ENCODE data around the gene CNGA4.

- TF ChIP-seq, protein P1, sequence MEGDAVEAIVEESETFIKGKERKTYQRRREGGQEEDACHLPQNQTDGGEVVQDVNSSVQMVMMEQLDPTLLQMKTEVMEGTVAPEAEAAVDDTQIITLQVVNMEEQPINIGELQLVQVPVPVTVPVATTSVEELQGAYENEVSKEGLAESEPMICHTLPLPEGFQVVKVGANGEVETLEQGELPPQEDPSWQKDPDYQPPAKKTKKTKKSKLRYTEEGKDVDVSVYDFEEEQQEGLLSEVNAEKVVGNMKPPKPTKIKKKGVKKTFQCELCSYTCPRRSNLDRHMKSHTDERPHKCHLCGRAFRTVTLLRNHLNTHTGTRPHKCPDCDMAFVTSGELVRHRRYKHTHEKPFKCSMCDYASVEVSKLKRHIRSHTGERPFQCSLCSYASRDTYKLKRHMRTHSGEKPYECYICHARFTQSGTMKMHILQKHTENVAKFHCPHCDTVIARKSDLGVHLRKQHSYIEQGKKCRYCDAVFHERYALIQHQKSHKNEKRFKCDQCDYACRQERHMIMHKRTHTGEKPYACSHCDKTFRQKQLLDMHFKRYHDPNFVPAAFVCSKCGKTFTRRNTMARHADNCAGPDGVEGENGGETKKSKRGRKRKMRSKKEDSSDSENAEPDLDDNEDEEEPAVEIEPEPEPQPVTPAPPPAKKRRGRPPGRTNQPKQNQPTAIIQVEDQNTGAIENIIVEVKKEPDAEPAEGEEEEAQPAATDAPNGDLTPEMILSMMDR (IDR thresholded peaks at IDR 0.05; ENCODE audit: poor library complexity): no peak
- TF ChIP-seq EZH2phosphoT487 (IDR thresholded peaks at IDR 0.05; ENCODE audit: low read depth, severe bottlenecking, unreplicated experiment): no peak
- TF ChIP-seq EZH2 (IDR thresholded peaks at IDR 0.05; ENCODE audit: borderline replicate concordance): no peak
Observed at GRCh38 chr11:6210274-6210955, 28.5 kb upstream of the CNGA4 start.
